ENCODE measurements around the gene PEX11A.
"Not testable (repeated sequence)": the region's sequence is repeated elsewhere in the genome, so short reads cannot be mapped to it uniquely, and the experiment has no call there.

PEX11A gene

GRCh38 chr15:89704411-89704810 lies 13.9 kb upstream of the PEX11A start:
- no peaks in the 10 kb centered on the region for H3K4me1 ChIP-seq (ENCODE audit: control insufficient read depth, low read depth, low read length)
- no peaks in the 10 kb centered on the region for H3K9me3 ChIP-seq (ENCODE audit: control insufficient read depth, low read depth, low read length)
- no peaks in the 10 kb centered on the region for H3K27me3 ChIP-seq (ENCODE audit: control insufficient read depth, insufficient read depth, low read length)
- H3K9ac ChIP-seq (ENCODE audit: low read length), result no peak overlapping the region
- H3K4me3 ChIP-seq (ENCODE audit: low read length), result no peak overlapping the region
- H3K36me3 ChIP-seq (ENCODE audit: control insufficient read depth, low read depth, low read length), result no peaks in the 10 kb centered on the region
- H3K27ac ChIP-seq (ENCODE audit: low read length), result no peak overlapping the region

DNA sequence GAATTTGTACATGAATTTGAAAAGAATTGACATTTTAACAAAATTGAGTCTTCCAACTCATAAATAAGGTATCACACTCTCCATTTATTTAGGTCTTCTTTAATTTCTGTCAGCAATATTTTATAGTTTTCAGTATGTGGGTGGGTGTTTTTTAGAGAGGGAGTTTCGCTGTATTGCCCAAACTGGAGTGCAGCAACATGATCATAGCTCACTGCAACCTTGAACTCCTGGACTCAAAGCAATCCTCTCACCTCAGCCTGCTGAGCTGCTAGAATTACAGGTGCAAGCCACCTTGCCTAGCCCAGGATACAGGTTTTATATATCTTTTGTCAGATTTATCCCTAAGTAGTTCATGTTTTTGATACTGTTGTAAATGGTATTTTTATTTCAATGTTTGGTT lies 4.6 kb upstream of the PEX11A start:
- H3K36me3 ChIP-seq (ENCODE audit: control insufficient read depth, low read depth, low read length), result no peaks in the 10 kb centered on the region
- H3K4me3 ChIP-seq (ENCODE audit: low read length), result no peak overlapping the region
- peaks cover 19% of the 10 kb centered on the region for H3K27me3 ChIP-seq (ENCODE audit: control insufficient read depth, insufficient read depth, low read length)
- H3K4me1 ChIP-seq (ENCODE audit: control insufficient read depth, low read depth, low read length), result no peaks in the 10 kb centered on the region
- no peak overlapping the region for H3K9ac ChIP-seq (ENCODE audit: low read length)
- H3K9me3 ChIP-seq (ENCODE audit: control insufficient read depth, low read depth, low read length), result no peaks in the 10 kb centered on the region
- H3K27ac ChIP-seq (ENCODE audit: low read length), result no peak overlapping the region

DNA sequence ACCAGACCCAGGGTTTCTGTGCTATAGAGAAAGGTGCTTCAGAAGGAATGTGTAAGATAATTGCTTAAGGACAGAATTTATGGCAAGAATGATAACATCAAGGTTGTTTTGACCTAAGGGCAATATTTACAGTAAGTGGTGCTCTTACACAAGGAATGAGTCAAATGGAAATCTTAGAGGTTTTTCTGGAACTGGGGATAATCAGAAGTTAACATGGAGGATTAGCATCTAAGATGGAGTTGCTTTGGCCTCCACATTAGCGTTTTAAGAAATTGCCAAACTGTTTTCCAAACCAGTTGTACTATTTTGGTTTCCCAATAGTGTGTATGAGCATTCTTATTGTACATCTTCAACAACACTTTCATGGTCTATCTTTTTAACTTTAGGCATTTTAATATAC lies 3.1 kb upstream of the PEX11A start:
- Histone ChIP-seq H3K9ac (ENCODE audit: low read length) (no peak overlapping the region), H3K27me3 (ENCODE audit: control insufficient read depth, insufficient read depth, low read length) (peaks cover 31% of the 10 kb centered on the region), H3K4me3 (ENCODE audit: low read length) (no peak overlapping the region), H3K27ac (ENCODE audit: low read length) (no peak overlapping the region), H3K9me3 (ENCODE audit: control insufficient read depth, low read depth, low read length) (no peaks in the 10 kb centered on the region), H3K4me1 (ENCODE audit: control insufficient read depth, low read depth, low read length) (no peaks in the 10 kb centered on the region), H3K36me3 (ENCODE audit: control insufficient read depth, low read depth, low read length) (no peaks in the 10 kb centered on the region)

GRCh38 chr15:89693091-89693490 lies 2.5 kb upstream of the PEX11A start:
- Histone ChIP-seq H3K9me3 (ENCODE audit: control insufficient read depth, low read depth, low read length) (no peaks in the 10 kb centered on the region), H3K4me3 (ENCODE audit: low read length) (no peak overlapping the region), H3K27me3 (ENCODE audit: control insufficient read depth, insufficient read depth, low read length) (peaks cover 31% of the 10 kb centered on the region), H3K4me1 (ENCODE audit: control insufficient read depth, low read depth, low read length) (no peaks in the 10 kb centered on the region), H3K27ac (ENCODE audit: low read length) (no peak overlapping the region), H3K36me3 (ENCODE audit: control insufficient read depth, low read depth, low read length) (no peaks in the 10 kb centered on the region), H3K9ac (ENCODE audit: low read length) (no peak overlapping the region)

DNA sequence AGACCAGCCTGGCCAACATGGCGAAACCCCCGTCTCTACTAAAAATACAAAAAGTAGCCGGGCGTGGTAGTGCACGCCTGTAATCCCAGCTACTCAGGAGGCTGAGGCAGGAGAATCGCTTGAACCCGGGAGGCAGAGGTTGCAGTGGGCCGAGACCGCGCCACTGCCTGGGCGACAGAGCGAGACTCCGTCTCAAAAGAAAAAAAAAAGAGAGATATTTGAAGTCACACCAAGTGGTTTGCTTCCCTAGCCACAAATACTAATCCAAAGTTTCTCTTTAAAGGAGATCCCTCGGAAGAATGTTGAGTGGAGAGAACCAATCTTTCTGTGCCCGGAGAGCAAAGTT lies 651 bp downstream of the PEX11A start:
- not testable (repeated sequence) for H3K36me3 ChIP-seq (ENCODE audit: control insufficient read depth, low read depth, low read length); H3K4me1 ChIP-seq (ENCODE audit: control insufficient read depth, low read depth, low read length); H3K9me3 ChIP-seq (ENCODE audit: control insufficient read depth, low read depth, low read length); H3K27ac ChIP-seq (ENCODE audit: low read length)
- Histone ChIP-seq H3K4me3 (ENCODE audit: low read length) (peak overlapping the region; percentile 81), H3K9ac (ENCODE audit: low read length) (peak overlapping the region; percentile 24), H3K27me3 (ENCODE audit: control insufficient read depth, insufficient read depth, low read length) (peaks cover 24% of the 10 kb centered on the region)

DNA sequence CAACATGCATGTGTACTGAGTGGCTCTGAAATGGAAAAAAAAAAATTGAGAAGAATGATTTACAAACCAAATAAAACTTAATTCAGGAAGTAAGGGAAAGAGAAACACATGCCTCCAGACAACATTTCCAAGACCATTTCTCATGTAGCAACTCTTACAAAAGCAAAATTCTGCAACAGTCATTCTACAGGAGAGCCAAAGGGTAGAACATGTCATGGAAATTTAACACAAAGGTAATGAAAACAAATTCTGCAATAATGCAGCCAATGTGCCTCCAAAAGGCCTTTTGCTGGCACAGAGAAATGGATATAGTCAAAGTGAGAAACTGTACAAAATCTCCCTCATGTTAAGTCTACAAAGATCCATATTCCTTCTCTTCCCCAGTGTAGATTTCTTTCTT lies 4.0 kb downstream of the PEX11A start:
- Histone ChIP-seq H3K27me3 (ENCODE audit: control insufficient read depth, insufficient read depth, low read length) (peaks cover 13% of the 10 kb centered on the region), H3K9me3 (ENCODE audit: control insufficient read depth, low read depth, low read length) (no peaks in the 10 kb centered on the region), H3K4me3 (ENCODE audit: low read length) (no peak overlapping the region), H3K9ac (ENCODE audit: low read length) (no peak overlapping the region), H3K36me3 (ENCODE audit: control insufficient read depth, low read depth, low read length) (no peaks in the 10 kb centered on the region), H3K4me1 (ENCODE audit: control insufficient read depth, low read depth, low read length) (no peaks in the 10 kb centered on the region), H3K27ac (ENCODE audit: low read length) (no peak overlapping the region)

DNA sequence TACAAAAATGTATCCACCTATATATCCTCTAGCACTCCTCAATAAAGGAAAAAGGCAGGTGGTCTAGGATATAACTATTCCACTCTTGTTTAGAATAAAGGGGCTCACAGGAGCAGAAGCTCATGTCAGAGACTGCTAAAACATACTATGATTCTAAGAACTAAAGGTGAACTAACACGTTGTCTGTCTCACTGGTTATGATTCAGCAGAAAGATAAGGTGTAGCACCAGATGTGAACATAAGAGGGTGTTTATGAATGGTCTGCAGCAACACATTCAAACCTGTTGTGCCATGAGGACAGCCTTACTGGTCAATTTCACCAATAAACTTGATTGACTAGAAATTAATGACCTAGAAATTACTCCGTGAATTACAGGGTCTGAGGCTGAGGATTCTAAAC lies 4.6 kb downstream of the PEX11A start:
- no peak overlapping the region for H3K27ac ChIP-seq (ENCODE audit: low read length)
- H3K9ac ChIP-seq (ENCODE audit: low read length), result no peak overlapping the region

DNA sequence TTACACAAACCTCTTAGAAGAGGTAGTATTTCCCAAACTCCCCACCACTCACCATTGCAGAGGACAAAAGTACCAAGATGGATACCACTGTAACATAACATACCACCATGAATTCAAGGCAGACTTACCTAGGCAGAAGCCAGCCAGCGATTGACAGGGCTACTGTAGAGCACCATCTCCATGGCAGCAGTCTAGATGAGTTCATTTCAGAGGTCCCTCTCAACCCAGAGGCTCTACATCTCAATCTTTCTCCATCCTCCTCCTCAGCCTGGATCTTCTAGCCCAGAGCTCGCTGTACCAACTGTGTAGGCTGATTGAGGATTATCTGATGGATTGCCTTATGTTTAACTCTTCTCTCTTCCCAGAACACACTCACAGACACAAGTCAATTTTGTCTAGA lies 9.4 kb downstream of the PEX11A start:
- no peaks in the 10 kb centered on the region for H3K36me3 ChIP-seq (ENCODE audit: control insufficient read depth, low read depth, low read length)
- H3K4me3 ChIP-seq (ENCODE audit: low read length), result no peak overlapping the region
- no peaks in the 10 kb centered on the region for H3K9me3 ChIP-seq (ENCODE audit: control insufficient read depth, low read depth, low read length)
- H3K4me1 ChIP-seq (ENCODE audit: control insufficient read depth, low read depth, low read length), result no peaks in the 10 kb centered on the region
- no peaks in the 10 kb centered on the region for H3K27me3 ChIP-seq (ENCODE audit: control insufficient read depth, insufficient read depth, low read length)
- no peak overlapping the region for H3K27ac ChIP-seq (ENCODE audit: low read length)
- no peak overlapping the region for H3K9ac ChIP-seq (ENCODE audit: low read length)

More for the DNA sequence above, 4.6 kb downstream of the PEX11A start:
- Histone ChIP-seq H3K4me1 (ENCODE audit: control insufficient read depth, low read depth, low read length) (no peaks in the 10 kb centered on the region), H3K36me3 (ENCODE audit: control insufficient read depth, low read depth, low read length) (no peaks in the 10 kb centered on the region), H3K27me3 (ENCODE audit: control insufficient read depth, insufficient read depth, low read length) (peaks cover 13% of the 10 kb centered on the region), H3K4me3 (ENCODE audit: low read length) (no peak overlapping the region), H3K9me3 (ENCODE audit: control insufficient read depth, low read depth, low read length) (no peaks in the 10 kb centered on the region)

GRCh38 chr15:89680282-89680873 lies 10.2 kb downstream of the PEX11A start:
- no peaks in the 10 kb centered on the region for H3K9me3 ChIP-seq (ENCODE audit: control insufficient read depth, low read depth, low read length)
- no peak overlapping the region for H3K4me3 ChIP-seq (ENCODE audit: low read length)
- no peaks in the 10 kb centered on the region for H3K27me3 ChIP-seq (ENCODE audit: control insufficient read depth, insufficient read depth, low read length)
- no peaks in the 10 kb centered on the region for H3K4me1 ChIP-seq (ENCODE audit: control insufficient read depth, low read depth, low read length)
- H3K9ac ChIP-seq (ENCODE audit: low read length), result no peak overlapping the region
- no peak overlapping the region for H3K27ac ChIP-seq (ENCODE audit: low read length)
- no peaks in the 10 kb centered on the region for H3K36me3 ChIP-seq (ENCODE audit: control insufficient read depth, low read depth, low read length)

- H3K4me1 ChIP-seq (ENCODE audit: control insufficient read depth, low read depth, low read length), result no peaks in the 10 kb centered on the region
Observed at GRCh38 chr15:89679212-89679611, 11.3 kb downstream of the PEX11A start, which contains the start of gene PLIN1. Gene PLIN1 (minus strand): TSS chr15:89679367. CDS start chr15:89677489, 1,878 bp downstream.

DNA sequence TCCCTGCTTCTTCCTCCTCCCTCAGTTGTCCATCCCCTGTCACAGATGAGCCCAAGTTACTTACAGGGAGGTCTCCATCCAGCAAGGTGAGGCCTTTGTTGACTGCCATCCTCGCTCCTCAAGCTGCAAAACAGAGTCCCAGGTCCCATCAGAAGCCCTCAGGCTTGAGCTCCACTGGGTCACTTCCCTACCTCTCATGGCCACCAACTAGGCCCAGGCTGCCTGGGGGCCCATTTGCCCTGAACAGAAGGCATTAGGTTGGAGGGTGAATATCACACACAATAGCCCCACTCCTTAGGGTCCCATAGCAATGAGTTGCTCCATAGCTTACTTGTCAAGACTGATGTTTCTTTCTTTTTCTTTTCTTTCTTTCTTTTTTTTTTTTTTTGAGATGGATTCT lies 13.2 kb downstream of the PEX11A start:
- no peaks in the 10 kb centered on the region for H3K4me1 ChIP-seq (ENCODE audit: control insufficient read depth, low read depth, low read length)
- H3K9me3 ChIP-seq (ENCODE audit: control insufficient read depth, low read depth, low read length), result no peaks in the 10 kb centered on the region
- no peak overlapping the region for H3K4me3 ChIP-seq (ENCODE audit: low read length)
- no peaks in the 10 kb centered on the region for H3K36me3 ChIP-seq (ENCODE audit: control insufficient read depth, low read depth, low read length)
- no peaks in the 10 kb centered on the region for H3K27me3 ChIP-seq (ENCODE audit: control insufficient read depth, insufficient read depth, low read length)
- H3K9ac ChIP-seq (ENCODE audit: low read length), result no peak overlapping the region
- no peak overlapping the region for H3K27ac ChIP-seq (ENCODE audit: low read length)

More at GRCh38 chr15:89679212-89679611, 11.3 kb downstream of the PEX11A start, which contains the start of gene PLIN1:
- H3K36me3 ChIP-seq (ENCODE audit: control insufficient read depth, low read depth, low read length), result no peaks in the 10 kb centered on the region
- no peak within 1 kb of the TSS for H3K4me3 ChIP-seq (ENCODE audit: low read length)
- no peak within 1 kb of the TSS for H3K27ac ChIP-seq (ENCODE audit: low read length)
- no peak within 1 kb of the TSS for H3K9ac ChIP-seq (ENCODE audit: low read length)
- no peaks in the 10 kb centered on the region for H3K27me3 ChIP-seq (ENCODE audit: control insufficient read depth, insufficient read depth, low read length)
- H3K9me3 ChIP-seq (ENCODE audit: control insufficient read depth, low read depth, low read length), result no peaks in the 10 kb centered on the region

GRCh38 chr15:89675606-89676005 lies 14.9 kb downstream of the PEX11A start:
- no peaks in the 10 kb centered on the region for H3K9me3 ChIP-seq (ENCODE audit: control insufficient read depth, low read depth, low read length)
- no peak overlapping the region for H3K27ac ChIP-seq (ENCODE audit: low read length)
- H3K27me3 ChIP-seq (ENCODE audit: control insufficient read depth, insufficient read depth, low read length), result no peaks in the 10 kb centered on the region
- no peak overlapping the region for H3K9ac ChIP-seq (ENCODE audit: low read length)
- H3K4me1 ChIP-seq (ENCODE audit: control insufficient read depth, low read depth, low read length), result no peaks in the 10 kb centered on the region
- H3K4me3 ChIP-seq (ENCODE audit: low read length), result no peak overlapping the region
- H3K36me3 ChIP-seq (ENCODE audit: control insufficient read depth, low read depth, low read length), result no peaks in the 10 kb centered on the region

Data from iPS-18a (cell line).